GM04504 (cell line): ENCODE data around the gene FAM210A.
"Not testable (repeated sequence)": the region's sequence is repeated elsewhere in the genome, so short reads cannot be mapped to it uniquely, and the experiment has no call there.

Source experiments
- DNase-seq: peaks from one replicate; pipeline ENCODE4 v3.0.0-alpha.2; 2012; ENCODE audit warnings: low read depth

Gene FAM210A

GRCh38 chr18:13700153-13700552 is 26.2 kb downstream of the FAM210A start:
- DNase-seq = no peak

- DNase-seq = no peak
Measured at GRCh38 chr18:13696961-13697360, 29.4 kb downstream of the FAM210A start.

GRCh38 chr18:13695337-13695736 is 31.0 kb downstream of the FAM210A start:
- not testable (repeated sequence) for DNase-seq

GRCh38 chr18:13690060-13690459 is 36.3 kb downstream of the FAM210A start:
- DNase-seq = not testable (repeated sequence)

GRCh38 chr18:13688191-13689136 is 37.9 kb downstream of the FAM210A start:
- no peak for DNase-seq

- DNase-seq = no peak
Measured at GRCh38 chr18:13684546-13684945, 41.8 kb downstream of the FAM210A start.

- no peak for DNase-seq
Measured at GRCh38 chr18:13681701-13682100, 44.7 kb downstream of the FAM210A start.

GRCh38 chr18:13680612-13681011 is 45.7 kb downstream of the FAM210A start:
- DNase-seq = no peak

GRCh38 chr18:13677350-13677749 is 49.0 kb downstream of the FAM210A start:
- DNase-seq = not testable (repeated sequence)

GRCh38 chr18:13676471-13676870 is 49.9 kb downstream of the FAM210A start:
- no peak for DNase-seq

GRCh38 chr18:13672657-13673056 is 53.7 kb downstream of the FAM210A start:
- DNase-seq = no peak

- DNase-seq = no peak
Measured at GRCh38 chr18:13661779-13662256, 64.5 kb downstream of the FAM210A start.

GRCh38 chr18:13661051-13661778 is 65.1 kb downstream of the FAM210A start:
- no peak for DNase-seq

- DNase-seq = no peak
Measured at GRCh38 chr18:13660510-13660909, 65.8 kb downstream of the FAM210A start.

- no peak for DNase-seq
Measured at GRCh38 chr18:13658436-13659204, 67.7 kb downstream of the FAM210A start.

GRCh38 chr18:13657974-13658373 is 68.4 kb downstream of the FAM210A start:
- no peak for DNase-seq

- no peak for DNase-seq
Measured at GRCh38 chr18:13653746-13654433, 72.5 kb downstream of the FAM210A start.

- DNase-seq = no peak
Measured at GRCh38 chr18:13649397-13650390, 76.7 kb downstream of the FAM210A start.

GRCh38 chr18:13647761-13648160 is 78.6 kb downstream of the FAM210A start:
- no peak for DNase-seq

- DNase-seq = no peak
Measured at GRCh38 chr18:13646633-13647032, 79.7 kb downstream of the FAM210A start.
